Stimulated activated CD4-positive, alpha-beta T cell treated with anti-CD3 and anti-CD28 coated beads, Interleukin-1b, Interleukin-23, amount 100 ng/mL, for 24 hours (primary cell): ENCODE data around the gene METTL25B.

ENCODE experiments used
- DNase-seq, 4 experiments: peaks; one replicate each; pipeline ENCODE4 v3.0.0-alpha.2; 2020; ENCODE audit warnings: low read depth in 4 of 4, low spot score in 1 of 4

The METTL25B gene

GRCh38 chr1:156727926-156728598 is at the start of gene METTL25B:
Gene METTL25B (plus strand): TSS chr1:156728469. CDS start chr1:156729105, 636 bp downstream.
- peak in 3 of 4 experiments; percentile 65 to 73 (median 70) for DNase-seq

- no peak for DNase-seq
These were observed 48.2 kb upstream of the METTL25B start for GRCh38 chr1:156680056-156680455.

- DNase-seq = no peak
These were observed 46.9 kb upstream of the METTL25B start for GRCh38 chr1:156681196-156681960.

GRCh38 chr1:156682166-156682890 is 45.9 kb upstream of the METTL25B start:
- DNase-seq = no peak

DNA sequence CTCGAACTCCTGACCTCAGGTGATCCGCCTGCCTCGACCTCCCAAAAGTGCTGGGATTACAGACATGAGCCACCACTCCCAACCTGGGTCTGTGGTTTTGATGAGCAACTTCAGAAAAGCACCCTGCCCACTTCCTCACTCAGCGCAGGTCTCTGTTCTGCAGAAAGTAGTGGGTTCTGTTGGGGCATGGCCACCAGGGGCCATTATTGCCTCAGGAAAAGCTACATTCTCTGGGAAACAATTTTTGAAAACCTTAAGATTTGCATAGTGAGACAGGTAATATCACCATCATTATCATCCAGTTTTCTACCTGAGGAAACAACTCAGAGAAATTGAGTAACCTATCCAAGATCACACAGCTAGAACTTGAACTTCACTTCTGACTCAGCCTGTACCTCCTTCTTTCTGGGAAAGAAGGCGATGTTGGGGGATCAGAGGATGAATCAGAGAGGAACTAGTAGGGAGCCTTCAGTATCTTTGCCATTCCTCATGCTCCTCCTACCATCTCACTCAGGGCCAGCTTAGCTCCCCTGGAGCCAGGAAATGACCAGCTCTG is 44.0 kb upstream of the METTL25B start:
- DNase-seq = no peak

GRCh38 chr1:156689035-156689952 is 39.0 kb upstream of the METTL25B start:
- DNase-seq = peak; percentile 38 to 62 (median 62)

DNA sequence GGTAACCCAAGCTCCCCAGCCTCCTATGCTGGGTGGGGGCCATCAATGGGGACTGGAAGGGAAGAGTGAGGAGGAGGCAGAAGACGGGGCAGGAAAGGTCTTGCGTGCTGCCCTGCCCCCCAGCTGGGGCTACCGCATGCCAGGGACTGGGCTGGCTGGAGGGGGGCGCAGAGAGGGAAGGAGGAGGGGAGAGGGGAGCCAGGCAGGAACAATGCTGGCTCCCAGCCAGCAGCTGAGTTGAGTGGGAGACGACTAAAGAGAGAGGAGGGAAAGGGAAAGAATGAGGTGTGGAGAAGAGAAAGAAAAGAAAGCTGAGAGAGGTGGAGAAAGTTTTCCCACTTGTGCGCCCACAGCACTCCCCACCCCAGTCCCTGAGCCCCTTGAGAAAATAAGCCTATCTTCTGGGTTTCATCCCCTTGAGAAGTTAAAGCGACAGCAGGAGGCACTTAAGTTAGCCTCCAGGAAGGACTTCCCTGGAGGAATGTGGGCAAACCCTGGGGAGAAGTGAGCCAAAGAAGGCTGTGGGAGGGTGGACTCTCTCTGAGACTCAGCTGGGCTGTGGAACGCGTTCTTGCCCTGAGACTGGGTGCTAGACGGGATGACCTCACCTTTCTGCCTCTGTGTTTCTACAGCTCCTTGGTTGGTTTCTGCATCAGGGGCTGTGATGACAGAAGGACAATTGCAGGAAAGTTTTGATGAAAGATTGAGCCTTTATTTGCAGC is 38.2 kb upstream of the METTL25B start:
- no peak for DNase-seq

DNA sequence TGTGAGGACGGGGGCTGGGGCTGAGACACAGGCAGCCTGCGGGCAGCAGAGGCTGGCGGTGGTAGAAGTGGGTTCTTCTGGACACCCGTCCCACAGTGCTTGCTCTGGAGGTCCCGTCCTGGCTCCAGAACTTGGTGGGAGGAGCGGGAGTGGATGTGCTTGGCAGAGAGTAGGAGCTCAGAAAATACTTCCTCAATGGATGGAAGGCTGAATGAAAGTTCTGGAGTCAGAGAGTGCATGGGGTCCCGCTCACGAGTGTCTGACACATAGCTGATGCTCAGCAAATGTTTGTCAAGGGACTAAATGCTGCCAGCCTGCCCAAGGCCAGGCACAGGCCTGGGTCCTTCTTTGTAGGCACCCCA is 37.6 kb upstream of the METTL25B start:
- DNase-seq = no peak

DNA sequence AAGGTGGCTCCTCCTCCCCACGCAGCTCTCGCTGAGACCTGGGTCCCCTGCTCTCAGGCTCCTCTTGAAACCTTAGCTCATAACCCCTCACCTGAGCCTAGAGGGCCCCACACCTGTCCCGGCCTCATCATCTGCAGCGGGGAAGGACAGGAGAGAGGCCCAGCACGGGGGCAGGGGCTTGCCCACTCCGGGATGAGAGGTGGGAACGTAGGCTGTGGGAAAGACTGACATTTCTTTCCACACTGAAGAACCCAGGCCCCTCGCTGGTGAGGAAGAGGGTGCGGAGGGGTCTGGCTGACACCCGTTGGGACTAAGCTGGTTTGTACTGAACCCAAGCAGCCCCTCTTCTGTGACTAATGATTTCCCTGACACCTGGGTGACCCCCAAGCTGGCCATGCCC is 37.1 kb upstream of the METTL25B start:
- no peak for DNase-seq

DNA sequence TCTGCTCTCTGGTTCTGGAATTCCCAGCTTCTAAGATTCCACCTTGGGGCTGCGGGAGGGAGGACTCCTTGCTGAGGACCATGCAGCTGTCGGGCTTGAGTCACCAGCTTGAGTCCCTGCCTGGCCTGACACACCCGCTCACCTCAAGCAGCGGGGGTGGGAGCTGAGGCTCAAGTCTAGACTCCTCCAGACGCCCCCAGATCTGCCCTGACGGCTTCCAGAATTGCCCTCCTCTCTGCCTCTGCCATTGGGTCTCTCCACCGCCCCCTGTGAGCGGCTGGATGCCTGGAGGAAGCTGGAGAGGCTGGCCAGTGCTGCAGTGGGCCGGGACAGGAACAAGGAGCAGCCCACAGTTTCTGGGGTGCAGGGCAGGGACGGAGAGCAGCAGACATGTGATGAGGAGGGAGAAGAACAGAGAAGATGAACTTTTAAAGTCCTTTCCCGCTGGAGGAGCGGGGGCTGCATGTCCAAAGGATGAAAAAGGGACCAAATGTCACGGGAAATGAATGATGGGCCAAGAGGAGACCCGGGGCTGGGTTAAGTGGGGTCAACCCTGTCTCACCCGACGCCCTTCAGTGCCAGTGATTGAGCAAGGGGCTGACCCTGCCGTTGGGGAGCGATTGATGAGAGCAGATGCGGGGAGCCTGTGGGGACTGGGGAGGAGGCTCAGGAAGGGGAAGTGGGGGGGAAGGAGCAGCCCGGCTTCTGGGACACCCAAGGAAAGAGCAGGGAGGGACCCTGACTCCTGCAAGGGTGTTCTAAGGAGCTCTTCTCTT is 36.4 kb upstream of the METTL25B start:
- no peak for DNase-seq

DNA sequence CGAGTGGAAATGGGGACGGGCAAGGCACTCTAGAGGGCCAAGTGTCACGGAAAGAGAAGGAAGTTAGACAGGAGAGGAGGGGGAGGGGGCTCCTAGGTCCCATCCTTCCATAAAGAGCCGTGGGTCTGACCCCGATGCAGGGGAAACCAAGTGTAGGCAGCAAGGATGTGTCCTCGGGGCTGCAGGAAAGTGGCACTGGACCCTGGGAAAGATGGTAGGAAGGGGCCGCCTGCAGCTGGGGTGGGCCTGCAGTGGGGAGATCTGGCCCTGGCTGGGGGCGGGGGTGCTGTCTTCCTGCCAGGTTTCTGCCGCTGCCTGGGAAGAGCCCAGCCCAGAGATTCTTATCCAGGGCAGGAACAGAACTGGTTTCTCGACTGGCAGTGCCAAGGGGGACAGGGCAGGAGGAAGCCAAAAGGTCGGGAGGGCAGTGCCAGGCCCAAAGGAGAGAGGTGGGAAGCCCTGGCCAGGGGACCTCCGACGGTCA is 35.8 kb upstream of the METTL25B start:
- DNase-seq = no peak

GRCh38 chr1:156692925-156693847 is 35.1 kb upstream of the METTL25B start:
- DNase-seq = no peak

DNA sequence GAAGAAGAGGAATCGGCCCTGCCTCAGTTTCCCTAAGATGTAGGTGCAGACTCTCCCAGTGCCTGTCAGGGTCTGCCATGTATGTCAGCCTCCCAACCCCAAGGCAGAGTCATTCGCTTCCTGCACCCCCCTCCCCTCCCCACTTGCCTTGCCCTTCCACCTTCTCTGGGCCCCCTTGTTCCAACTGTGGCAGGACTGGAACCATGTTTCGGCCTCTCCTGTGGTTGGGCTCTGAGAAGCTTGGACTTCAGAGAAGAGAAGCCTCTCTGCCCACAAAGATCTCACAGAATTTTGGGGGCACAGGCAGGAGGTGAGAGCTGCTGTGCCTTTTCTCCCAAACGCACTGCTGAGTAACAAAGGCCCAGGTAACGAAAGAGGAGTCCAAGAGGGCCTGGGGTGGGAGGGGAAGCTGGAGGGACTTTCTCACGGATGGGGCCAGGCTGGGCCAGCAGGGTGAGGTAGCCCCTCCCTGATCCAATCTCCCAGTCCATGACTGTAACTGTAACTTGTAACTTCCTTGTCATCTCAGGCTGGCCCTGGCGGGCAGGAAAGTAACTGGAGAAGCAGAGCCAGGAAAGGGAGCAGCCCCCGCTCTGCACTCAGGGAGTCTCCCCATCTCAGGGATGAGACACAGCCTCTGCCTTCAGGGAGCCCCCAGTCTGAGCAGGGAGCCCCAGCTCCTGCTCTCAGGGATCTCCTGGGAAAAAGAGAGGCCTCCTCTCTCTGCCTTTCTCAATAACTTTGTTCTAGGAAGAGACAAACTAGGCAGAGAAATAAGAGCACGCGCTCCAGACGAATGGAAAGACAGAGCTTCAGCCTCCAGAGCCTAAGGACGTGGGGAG is 34.2 kb upstream of the METTL25B start:
- no peak for DNase-seq

DNA sequence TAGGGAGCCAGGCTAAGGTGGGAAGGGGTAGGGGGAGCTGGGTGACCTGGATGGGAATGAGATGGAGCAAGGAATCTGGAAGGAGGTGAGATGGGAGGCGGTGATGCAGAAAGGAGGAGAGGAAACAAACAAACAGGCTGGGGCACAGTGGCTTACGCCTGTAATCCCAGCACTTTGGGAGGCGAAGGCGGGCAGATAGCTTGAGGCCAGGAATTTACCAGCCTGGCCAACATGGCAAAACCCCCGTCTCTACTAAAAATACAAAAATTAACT is 33.6 kb upstream of the METTL25B start:
- DNase-seq = no peak

GRCh38 chr1:156696755-156697154 is 31.5 kb upstream of the METTL25B start:
- DNase-seq = no peak

DNA sequence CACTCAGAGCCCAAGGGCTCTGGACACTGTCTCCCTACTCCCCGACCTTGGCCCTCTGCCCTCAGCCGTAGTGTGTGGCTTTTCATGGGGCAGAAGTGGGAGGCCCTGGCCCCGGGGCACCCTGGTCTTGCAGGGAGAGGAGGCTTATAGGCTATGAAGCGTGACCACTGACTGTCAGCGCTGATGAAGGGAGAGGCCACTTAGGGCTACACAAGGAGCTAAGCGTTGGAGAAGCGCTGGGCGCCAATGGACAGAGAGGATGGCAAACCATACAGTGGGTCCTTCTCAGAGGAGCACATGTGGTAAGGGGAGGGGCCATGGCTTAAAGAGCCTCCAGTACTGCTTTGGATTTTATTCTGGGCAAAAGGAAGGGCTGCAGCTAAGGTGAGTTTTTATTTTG is 30.8 kb upstream of the METTL25B start:
- DNase-seq = no peak

DNA sequence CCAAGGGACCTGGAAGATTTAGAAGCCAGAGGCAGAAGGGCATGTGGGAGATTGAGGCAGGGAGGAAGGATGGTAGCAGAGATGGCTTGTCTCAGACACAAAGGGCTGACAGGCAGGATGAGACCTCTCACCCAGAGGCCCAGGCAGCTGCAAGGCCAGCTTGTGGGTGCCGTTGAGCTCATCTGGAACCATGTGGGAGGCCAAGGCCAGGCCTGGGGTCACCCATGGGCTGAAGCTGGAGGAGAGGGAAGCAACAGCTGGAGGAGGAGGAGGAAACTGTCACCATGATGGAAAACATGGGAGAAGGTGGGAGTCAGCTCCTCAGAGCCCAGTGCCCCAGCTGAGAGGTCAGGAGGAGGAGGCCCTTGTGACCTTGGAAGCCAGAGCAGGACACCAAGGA is 29.3 kb upstream of the METTL25B start:
- no peak for DNase-seq
